Measurements from ENCODE around the gene NTM.

- no peak for TF ChIP-seq CTCF (IDR thresholded peaks at IDR 0.05; ENCODE audit: poor library complexity)
- TF ChIP-seq EZH2phosphoT487 (IDR thresholded peaks at IDR 0.05; ENCODE audit: low read depth, severe bottlenecking, unreplicated experiment) = no peak
These were observed 392.1 kb downstream of the NTM start for GRCh38 chr11:131762346-131763110.

Measured in hepatocyte (in vitro differentiated cells).